HCT116 (cell line): ENCODE data around the gene KCNH3. TPM values are rescaled to one million over a fixed set of nuclear protein-coding genes. Genes with fewer than 3 reads are reported as not detected.

Source experiments
- ATAC-seq: fragments of 200-7000 bp; cut with Tn5 transposase; 2 replicates; pipeline ENCODE4 v1.9.1; 2020; ENCODE audit warnings: mild to moderate bottlenecking, moderate library complexity
- BruUV-seq: library from RNA; stranded (reverse); fragments of 400-500 nt; replicated peaks from 2 replicates; lab custom pipeline; 2021; lab: Mats Ljungman, UMichigan
- CTCF ChIA-PET: fragments of 300-600 bp; sonication (Branson Sonifier 250); formaldehyde crosslinking; loops from one replicate; lab custom pipeline; 2021; ENCODE audit warnings: antibody characterized with exemption; lab: Charles Lee
- POLR2A ChIA-PET: fragments of 300-600, 350-600 bp; sonication (Branson Sonifier 250); formaldehyde crosslinking; loops from one replicate; lab custom pipeline; 2021; ENCODE audit warnings: antibody characterized with exemption; lab: Charles Lee
- RAD21 ChIA-PET, 2 experiments: fragments of 300-600 bp; sonication (Branson Sonifier 250); formaldehyde crosslinking; loops; one replicate each; lab custom pipeline; 2023; ENCODE audit warnings: low total read pairs in 2 of 2; ENCODE audit not compliant: uncharacterized antibody in 2 of 2, unreplicated experiment in 2 of 2, low non-redundant PET in 1 of 2; lab: Charles Lee
- DNase-seq: peaks from one replicate; pipeline ENCODE4 v3.0.0-alpha.2; 2010; ENCODE audit warnings: low read depth, low spot score
- H2AFZ ChIP-seq: fragments of 200-600 bp; shearing (Covaris generic), sonication (generic); 2 replicates; pipeline ENCODE4 v1.6.1; 2017; ENCODE audit warnings: low read depth, mixed run types, mixed read lengths, antibody characterized with exemption, low read length; ENCODE audit not compliant: poor library complexity, severe bottlenecking
- H3K27ac ChIP-seq: 2 replicates; pipeline ENCODE4 v1.5.1; 2012; ENCODE audit warnings: low read depth, low read length
- H3K27me3 ChIP-seq: fragments of 200-600 bp; sonication (generic); 2 replicates; pipeline ENCODE4 v1.6.1; 2016; ENCODE audit warnings: mixed run types, low read length, mixed read lengths; ENCODE audit not compliant: insufficient read depth
- H3K36me3 ChIP-seq, 2 experiments: fragments of 200-500 bp in 1 of 2; fragments of 200-600 bp in 1 of 2; sonication (Bioruptor generic) in 1 of 2; sonication (generic) in 1 of 2; 2 replicates each; pipeline versions ENCODE4 v1.5.1 to v1.6.1; 2014 to 2016; ENCODE audit warnings: low read length in 2 of 2, inconsistent platforms in 1 of 2, mixed read lengths in 1 of 2, mixed run types in 1 of 2; ENCODE audit not compliant: insufficient read depth in 2 of 2, control insufficient read depth in 1 of 2
- H3K4me1 ChIP-seq, 2 experiments: fragments of 200-600 bp in 1 of 2; sonication (generic) in 1 of 2; 2 replicates each; pipeline versions ENCODE4 v1.5.1 to v1.6.1; 2012 to 2017; ENCODE audit warnings: low read length in 2 of 2, inconsistent platforms in 1 of 2, mild to moderate bottlenecking in 1 of 2, mixed read lengths in 1 of 2, mixed run types in 1 of 2, moderate library complexity in 1 of 2; ENCODE audit not compliant: insufficient read depth in 2 of 2, control insufficient read depth in 1 of 2
- H3K4me2 ChIP-seq: fragments of 200-600 bp; sonication (generic); 2 replicates; pipeline ENCODE4 v1.6.1; 2017; ENCODE audit warnings: mixed run types, low read length, mixed read lengths
- H3K4me3 ChIP-seq, 2 experiments: fragments of 200-600 bp in 1 of 2; sonication (generic) in 1 of 2; replicated peaks in 1 of 2; 2 replicates each; pipeline ENCODE4 v1.5.1; 2011 to 2016; ENCODE audit warnings: low read length in 2 of 2, control low read depth in 1 of 2, low read depth in 1 of 2, mild to moderate bottlenecking in 1 of 2, mixed read lengths in 1 of 2, mixed run types in 1 of 2
- H3K79me2 ChIP-seq: fragments of 200-600 bp; sonication (generic); 2 replicates; pipeline ENCODE4 v1.6.1; 2017; ENCODE audit warnings: mild to moderate bottlenecking, mixed run types, low read length, moderate library complexity, mixed read lengths; ENCODE audit not compliant: insufficient read depth
- H3K9ac ChIP-seq: fragments of 200-600 bp; sonication (generic); 2 replicates; pipeline ENCODE4 v1.6.1; 2016; ENCODE audit warnings: low read length, mixed read lengths
- H3K9me2 ChIP-seq: fragments of 200-600 bp; sonication (generic), shearing (Covaris generic); 2 replicates; pipeline ENCODE4 v1.6.1; 2017; ENCODE audit warnings: mixed run types, mild to moderate bottlenecking, moderate library complexity; ENCODE audit not compliant: insufficient read depth
- H3K9me3 ChIP-seq, 2 experiments: fragments of 200-500 bp in 1 of 2; fragments of 200-600 bp in 1 of 2; sonication (Bioruptor generic) in 1 of 2; sonication (generic) in 1 of 2; 2 replicates each; pipeline ENCODE4 v1.6.1; 2014 to 2017; ENCODE audit warnings: low read length in 2 of 2, mixed read lengths in 2 of 2, inconsistent platforms in 1 of 2, low read depth in 1 of 2, mild to moderate bottlenecking in 1 of 2, mixed run types in 1 of 2, moderate library complexity in 1 of 2; ENCODE audit not compliant: control insufficient read depth in 1 of 2, insufficient read depth in 1 of 2
- H4K20me1 ChIP-seq: fragments of 200-600 bp; sonication (generic), shearing (Covaris generic); 2 replicates; pipeline ENCODE4 v1.6.1; 2017; ENCODE audit warnings: mixed run types, mild to moderate bottlenecking, moderate library complexity; ENCODE audit not compliant: insufficient read depth
- ATF3 ChIP-seq: IDR thresholded peaks from 2 replicates; pipeline ENCODE4 v1.6.1; 2012
- CBX3 ChIP-seq: IDR thresholded peaks from 2 replicates; pipeline ENCODE4 v1.6.1; 2012; ENCODE audit warnings: low read depth
- CTCF ChIP-seq, 3 experiments: fragments of 200-600 bp in 1 of 3; sonication (generic) in 1 of 3; IDR thresholded peaks in 2 of 3; conservative IDR thresholded peaks in 1 of 3; 2 replicates each; pipeline ENCODE4 v1.5.1; 2012 to 2017; ENCODE audit warnings: low read depth in 2 of 3, low read length in 2 of 3, antibody characterized with exemption in 1 of 3, borderline replicate concordance in 1 of 3, control low read depth in 1 of 3, mild to moderate bottlenecking in 1 of 3, mixed read lengths in 1 of 3, mixed run types in 1 of 3, moderate library complexity in 1 of 3; ENCODE audit not compliant: insufficient read depth in 1 of 3
- EZH2 ChIP-seq: fragments of 200-600 bp; sonication (generic); IDR thresholded peaks from 2 replicates; pipeline ENCODE4 v1.6.1; 2017; ENCODE audit warnings: antibody characterized with exemption, mixed run types
- EZH2phosphoT487 ChIP-seq: fragments of 200-600 bp; IDR thresholded peaks from 2 replicates; pipeline ENCODE4 v1.6.1; 2018; ENCODE audit warnings: antibody characterized with exemption, borderline replicate concordance
- FOSL1 ChIP-seq: IDR thresholded peaks from 2 replicates; pipeline ENCODE4 v1.6.1; 2012; ENCODE audit warnings: low read depth
- JUND ChIP-seq: IDR thresholded peaks from 2 replicates; pipeline ENCODE4 v1.6.1; 2012
- MAX ChIP-seq: IDR thresholded peaks from 2 replicates; pipeline ENCODE4 v1.6.1; 2012
- SIN3A ChIP-seq: IDR thresholded peaks from 2 replicates; pipeline ENCODE4 v1.6.1; 2012; ENCODE audit warnings: low read depth
- SP1 ChIP-seq: IDR thresholded peaks from 2 replicates; pipeline ENCODE4 v1.6.1; 2012; ENCODE audit warnings: low read depth
- SRF ChIP-seq: IDR thresholded peaks from 2 replicates; pipeline ENCODE4 v1.6.1; 2012; ENCODE audit warnings: low read depth
- YY1 ChIP-seq: IDR thresholded peaks from 2 replicates; pipeline ENCODE4 v1.6.1; 2011; ENCODE audit warnings: low read length, low read depth, moderate library complexity, mild to moderate bottlenecking; ENCODE audit not compliant: insufficient replicate concordance; ENCODE audit errors: extremely low read depth
- ZBTB33 ChIP-seq: IDR thresholded peaks from 2 replicates; pipeline ENCODE4 v1.6.1; 2011; ENCODE audit warnings: mild to moderate bottlenecking, low read length, moderate library complexity; ENCODE audit not compliant: insufficient replicate concordance; ENCODE audit errors: extremely low read depth
- ZNF274 ChIP-seq: fragments of 200-500 bp; sonication (Bioruptor generic); IDR thresholded peaks from 2 replicates; pipeline ENCODE4 v1.6.1; 2014; ENCODE audit warnings: mild to moderate bottlenecking, low read depth, low read length, inconsistent platforms
- intact Hi-C: fragments of 100-400 bp; cut with micrococcal nuclease; formaldehyde crosslinking; loops from 2 replicates; pipeline ENCODE4 v1.10.0; 2022
- total RNA-seq: library from RNA; stranded (reverse); gene quantifications from one replicate; pipeline ENCODE4 v1.2.1, GENCODE V29; 2021; ENCODE audit not compliant: unreplicated experiment

KCNH3 gene
- total RNA-seq, 1 experiment from 2014 or later = 35.3 TPM

GRCh38 chr12:49567302-49567610 is 28.4 kb downstream of the KCNH3 start:
- CTCF ChIA-PET = interaction anchor here (0.9 to 1.5 kb wide), 4 partner anchors 13 to 219 kb away, joined by 3 to 4 read pairs (median 4); partner anchors contain the start of gene PRPF40B
- Histone ChIP-seq H3K4me3 (peak overlapping the region; percentile 98 to 100), H3K79me2 (peaks cover 67% of the 10 kb centered on the region), H3K4me1 (peaks cover 8 to 15% of the 10 kb centered on the region in 2 experiments; a peak in 3 of 4 replicates), H3K4me2 (peak overlapping the region; percentile 81), H3K9ac (peak overlapping the region; percentile 95), H3K27ac (peak overlapping the region; percentile 67), H3K9me2 (no peaks in the 10 kb centered on the region), H4K20me1 (no peaks in the 10 kb centered on the region), H3K9me3 (no peaks in the 10 kb centered on the region), H2AFZ (no peak overlapping the region), H3K27me3 (no peaks in the 10 kb centered on the region), H3K36me3 (peaks cover 13 to 34% of the 10 kb centered on the region in 2 experiments; a peak in 3 of 4 replicates)
- ATAC-seq = peak; percentile 13
- no TSS peak for BruUV-seq
- intact Hi-C loops = loop anchor here (5.0 kb wide), 1 partner anchor 210 kb away; no protein-coding TSS in a partner anchor
- RAD21 ChIA-PET = no interaction called here
- DNase-seq = no peak
- TF ChIP-seq ZBTB33 (no peak), YY1 (no peak), EZH2phosphoT487 (no peak), JUND (no peak), SP1 (no peak), SIN3A (no peak), EZH2 (no peak), CTCF (IDR thresholded peaks at IDR 0.05 in 2 of 3, conservative IDR thresholded peaks at IDR 0.05 in 1 of 3; ENCODE audit: borderline replicate concordance in 1 of 3, insufficient read depth in 1 of 3, low read depth in 2 of 3, low read length in 2 of 3) (no peak), SRF (no peak), CBX3 (no peak), FOSL1 (no peak), ATF3 (no peak), ZNF274 (no peak), MAX (no peak)
- POLR2A ChIA-PET = interaction anchor here (0.6 to 1.0 kb wide), 3 partner anchors 20 to 437 kb away, joined by 3 to 5 read pairs (median 3); partner anchors contain the start of gene SPATS2
